HTERT RPE-1 (cell line): ENCODE measurements around the gene KRT85.
"Not testable (repeated sequence)": the region's sequence is repeated elsewhere in the genome, so short reads cannot be mapped to it uniquely, and the experiment has no call there.

ENCODE experiments used
- in situ Hi-C: fragments of 300-500 bp; cut with MboI; formaldehyde crosslinking; loops from 4 replicates; pipeline ENCODE4 v1.14.3; 2020; ENCODE audit warnings: low sequenced_read_pairs

KRT85 gene

GRCh38 chr12:52327830-52328500 lies 39.3 kb downstream of the KRT85 start:
- in situ Hi-C loops = no loop called here

GRCh38 chr12:52327052-52327829 lies 40.0 kb downstream of the KRT85 start:
- in situ Hi-C loops = no loop called here

- in situ Hi-C loops = no loop called here
These were observed 43.2 kb downstream of the KRT85 start for GRCh38 chr12:52324153-52324444.

- in situ Hi-C loops = no loop called here
These were observed 43.7 kb downstream of the KRT85 start for GRCh38 chr12:52323416-52324152.

- in situ Hi-C loops = no loop called here
These were observed 44.3 kb downstream of the KRT85 start for GRCh38 chr12:52323001-52323400.

GRCh38 chr12:52322069-52322468 lies 45.2 kb downstream of the KRT85 start:
- in situ Hi-C loops = no loop called here

- in situ Hi-C loops = no loop called here
These were observed 45.9 kb downstream of the KRT85 start for GRCh38 chr12:52321418-52321817.

- in situ Hi-C loops = no loop called here
These were observed 46.4 kb downstream of the KRT85 start, which contains the start of gene KRT83 for GRCh38 chr12:52320784-52321400. Gene KRT83, minus strand, starts transcription at chr12:52321398. Its CDS starts 63 bp downstream, at chr12:52321335.

GRCh38 chr12:52319097-52319496 lies 48.2 kb downstream of the KRT85 start:
- in situ Hi-C loops = no loop called here

GRCh38 chr12:52318241-52318990 lies 48.9 kb downstream of the KRT85 start:
- in situ Hi-C loops = no loop called here

- in situ Hi-C loops = no loop called here
These were observed 49.7 kb downstream of the KRT85 start for GRCh38 chr12:52317468-52318052.

GRCh38 chr12:52316701-52317100 lies 50.6 kb downstream of the KRT85 start:
- in situ Hi-C loops = no loop called here

GRCh38 chr12:52316290-52316689 lies 51.0 kb downstream of the KRT85 start:
- in situ Hi-C loops = no loop called here

- in situ Hi-C loops = not testable (repeated sequence)
These were observed 51.6 kb downstream of the KRT85 start for GRCh38 chr12:52315721-52316120.

- in situ Hi-C loops = no loop called here
These were observed 52.8 kb downstream of the KRT85 start for GRCh38 chr12:52314511-52314910.

- in situ Hi-C loops = no loop called here
These were observed 53.4 kb downstream of the KRT85 start for GRCh38 chr12:52313926-52314325.

GRCh38 chr12:52313461-52313860 lies 53.8 kb downstream of the KRT85 start:
- in situ Hi-C loops = no loop called here

- in situ Hi-C loops = no loop called here
These were observed 55.2 kb downstream of the KRT85 start for GRCh38 chr12:52312086-52312485.

- in situ Hi-C loops = no loop called here
These were observed 56.0 kb downstream of the KRT85 start for GRCh38 chr12:52311285-52311648.

- in situ Hi-C loops = no loop called here
These were observed 56.5 kb downstream of the KRT85 start for GRCh38 chr12:52310622-52311284.
